Liver (tissue), 3 donors: ENCODE results near the gene COL11A1.

ENCODE experiments used
- FOXA1 ChIP-seq: IDR thresholded peaks from 2 replicates; pipeline ENCODE4 v1.6.1; 2016; ENCODE audit warnings: antibody characterized with exemption
- SP1 ChIP-seq: IDR thresholded peaks from 2 replicates; pipeline ENCODE4 v1.6.1; 2018; ENCODE audit warnings: antibody characterized with exemption, mild to moderate bottlenecking
- TF ChIP-seq, protein P1 (sequence below): fragments of 150-350 bp; IDR thresholded peaks from 2 replicates; pipeline ENCODE4 v1.5.1; 2017; ENCODE audit warnings: improper control_type of control experiment, low read depth, low read length; ENCODE audit not compliant: missing input control
- donor health status: healthy.
- donor health status: healthy.

- TF ChIP-seq, protein P1, sequence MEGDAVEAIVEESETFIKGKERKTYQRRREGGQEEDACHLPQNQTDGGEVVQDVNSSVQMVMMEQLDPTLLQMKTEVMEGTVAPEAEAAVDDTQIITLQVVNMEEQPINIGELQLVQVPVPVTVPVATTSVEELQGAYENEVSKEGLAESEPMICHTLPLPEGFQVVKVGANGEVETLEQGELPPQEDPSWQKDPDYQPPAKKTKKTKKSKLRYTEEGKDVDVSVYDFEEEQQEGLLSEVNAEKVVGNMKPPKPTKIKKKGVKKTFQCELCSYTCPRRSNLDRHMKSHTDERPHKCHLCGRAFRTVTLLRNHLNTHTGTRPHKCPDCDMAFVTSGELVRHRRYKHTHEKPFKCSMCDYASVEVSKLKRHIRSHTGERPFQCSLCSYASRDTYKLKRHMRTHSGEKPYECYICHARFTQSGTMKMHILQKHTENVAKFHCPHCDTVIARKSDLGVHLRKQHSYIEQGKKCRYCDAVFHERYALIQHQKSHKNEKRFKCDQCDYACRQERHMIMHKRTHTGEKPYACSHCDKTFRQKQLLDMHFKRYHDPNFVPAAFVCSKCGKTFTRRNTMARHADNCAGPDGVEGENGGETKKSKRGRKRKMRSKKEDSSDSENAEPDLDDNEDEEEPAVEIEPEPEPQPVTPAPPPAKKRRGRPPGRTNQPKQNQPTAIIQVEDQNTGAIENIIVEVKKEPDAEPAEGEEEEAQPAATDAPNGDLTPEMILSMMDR = no peak
- TF ChIP-seq SP1 = no peak
- TF ChIP-seq FOXA1 = no peak
Measured at GRCh38 chr1:103142461-103142860, 34.1 kb upstream of the COL11A1 start.
